MCF 10A (cell line): ENCODE measurements around the gene GGACT. TPM values are rescaled to one million over a fixed set of nuclear protein-coding genes. Genes with fewer than 3 reads are reported as not detected.
"Not testable (repeated sequence)": the region's sequence is repeated elsewhere in the genome, so short reads cannot be mapped to it uniquely, and the experiment has no call there.

Source experiments
- BruUV-seq: library from RNA; stranded (reverse); fragments of 400-500 nt; replicated peaks from 2 replicates; lab custom pipeline; 2021; lab: Mats Ljungman, UMichigan
- CTCF ChIA-PET: fragments of 300-600 bp; sonication (Branson Sonifier 250); formaldehyde crosslinking; extraction: SDS; loops from one replicate; lab custom pipeline; 2021; ENCODE audit warnings: antibody characterized with exemption, inconsistent platforms; lab: Yijun Ruan, JAX
- POLR2A ChIA-PET: fragments of 300-600, 350-650 bp; sonication (Branson Sonifier 250); formaldehyde crosslinking; extraction: SDS; loops from one replicate; lab custom pipeline; 2020; ENCODE audit warnings: antibody characterized with exemption, inconsistent platforms; lab: Yijun Ruan, JAX
- DNase-seq: peaks from one replicate; pipeline ENCODE4 v3.0.0-alpha.2; 2018; ENCODE audit not compliant: unreplicated experiment
- H3K27ac Mint-ChIP-seq: one replicate; pipeline ENCODE4 v1.8.0; 2022; ENCODE audit warnings: mild to moderate bottlenecking, low read depth, mixed read lengths; ENCODE audit not compliant: unreplicated experiment
- H3K27me3 Mint-ChIP-seq: one replicate; pipeline ENCODE4 v1.8.0; 2022; ENCODE audit warnings: mixed read lengths; ENCODE audit not compliant: insufficient read depth, unreplicated experiment
- H3K36me3 Mint-ChIP-seq: one replicate; pipeline ENCODE4 v1.8.0; 2022; ENCODE audit warnings: mild to moderate bottlenecking, moderate library complexity, mixed read lengths; ENCODE audit not compliant: insufficient read depth, unreplicated experiment
- H3K4me1 Mint-ChIP-seq: one replicate; pipeline ENCODE4 v1.8.0; 2022; ENCODE audit warnings: mixed read lengths; ENCODE audit not compliant: insufficient read depth, unreplicated experiment
- H3K4me3 Mint-ChIP-seq: one replicate; pipeline ENCODE4 v1.8.0; 2022; ENCODE audit warnings: mild to moderate bottlenecking, moderate library complexity, mixed read lengths; ENCODE audit not compliant: unreplicated experiment
- H3K9me3 Mint-ChIP-seq: one replicate; pipeline ENCODE4 v1.8.0; 2022; ENCODE audit warnings: mixed read lengths; ENCODE audit not compliant: unreplicated experiment
- CTCF ChIP-seq: fragments of 200-600 bp; IDR thresholded peaks from one replicate; pipeline ENCODE4 v1.8.0; 2022; ENCODE audit warnings: antibody characterized with exemption, mild to moderate bottlenecking; ENCODE audit not compliant: unreplicated experiment
- intact Hi-C: fragments of 100-400 bp; cut with micrococcal nuclease; formaldehyde crosslinking; loops from 2 replicates; pipeline ENCODE4 v1.14.1; 2022
- total RNA-seq: library from RNA; stranded (reverse); gene quantifications from 2 replicates; pipeline ENCODE4 v1.2.3, GENCODE V29; 2022

GGACT gene
- total RNA-seq, 1 experiment from 2014 or later: 8.1 TPM

GRCh38 chr13:100581504-100581903, 7.1 kb downstream of the GGACT start:
- no peak overlapping the region for H3K4me3 Mint-ChIP-seq

DNA sequence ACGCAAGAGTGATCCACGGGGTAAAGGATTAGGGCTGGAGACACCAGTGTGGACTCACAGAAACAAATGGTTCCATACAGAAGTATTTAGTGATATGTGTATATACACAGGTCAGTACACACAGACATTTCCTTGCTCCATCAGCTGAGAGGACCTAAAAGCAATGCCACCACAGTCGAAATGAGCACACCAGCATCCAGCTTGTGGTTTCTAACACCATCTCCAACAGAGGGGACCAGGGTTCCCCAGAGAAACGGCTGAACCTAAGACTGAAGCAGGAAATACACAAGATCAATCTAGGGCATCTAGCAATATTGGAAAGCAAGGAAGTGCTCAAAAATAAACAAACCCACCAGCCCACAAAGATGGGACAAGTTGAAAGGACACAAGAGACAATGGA, 7.6 kb downstream of the GGACT start:
- no TSS peak for BruUV-seq
- intact Hi-C loops: no loop called here
- CTCF ChIA-PET: interaction anchor here (1.3 kb wide), 1 partner anchor 8 kb away, joined by 4 read pairs; the partner anchor contains the start of gene GGACT

More at GRCh38 chr13:100581504-100581903, 7.1 kb downstream of the GGACT start:
- ChIA-PET CTCF (interaction anchor here (1.3 kb wide), 1 partner anchor 8 kb away, joined by 4 read pairs; the partner anchor contains the start of gene GGACT), POLR2A (no interaction called here)
- DNase-seq: no peak
- H3K9me3 Mint-ChIP-seq: no peaks in the 10 kb centered on the region
- TF ChIP-seq CTCF: no peak
- no peaks in the 10 kb centered on the region for H3K36me3 Mint-ChIP-seq
- H3K4me1 Mint-ChIP-seq: no peaks in the 10 kb centered on the region
- H3K27me3 Mint-ChIP-seq: no peaks in the 10 kb centered on the region
- H3K27ac Mint-ChIP-seq: no peak overlapping the region
- intact Hi-C loops: no loop called here
- no TSS peak for BruUV-seq

DNA sequence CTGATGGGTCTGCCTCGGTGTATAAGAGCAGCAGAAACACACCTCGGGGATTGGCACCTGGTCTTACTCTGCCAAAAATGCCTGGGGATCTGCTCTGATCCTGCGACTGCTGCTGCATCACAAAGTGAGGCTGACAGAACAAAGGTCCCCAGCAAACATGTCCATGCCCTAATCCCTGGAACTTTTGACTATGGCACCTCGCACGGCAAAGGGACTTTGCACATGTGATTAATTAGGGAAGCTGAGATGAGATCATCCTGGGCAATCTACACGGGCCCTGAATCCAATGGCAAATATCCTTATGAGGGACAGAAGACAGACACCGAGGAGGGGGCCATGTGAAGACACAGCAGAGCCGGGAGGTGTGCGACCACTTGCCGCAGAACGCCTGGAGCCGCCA, 8.5 kb downstream of the GGACT start:
- Mint-ChIP-seq H3K27ac (no peak overlapping the region), H3K27me3 (no peaks in the 10 kb centered on the region), H3K9me3 (no peaks in the 10 kb centered on the region), H3K4me1 (no peaks in the 10 kb centered on the region), H3K36me3 (no peaks in the 10 kb centered on the region), H3K4me3 (no peak overlapping the region)
- CTCF ChIA-PET: interaction anchor here (0.7 to 1.3 kb wide), 2 partner anchors 8 to 9 kb away, joined by 4 read pairs; partner anchors contain the start of gene GGACT
- POLR2A ChIA-PET: no interaction called here
- TF ChIP-seq CTCF: no peak
- intact Hi-C loops: no loop called here
- no peak for DNase-seq
- no TSS peak for BruUV-seq

More for the DNA sequence above, 7.6 kb downstream of the GGACT start:
- Mint-ChIP-seq H3K36me3 (no peaks in the 10 kb centered on the region), H3K27ac (no peak overlapping the region), H3K4me1 (no peaks in the 10 kb centered on the region), H3K4me3 (no peak overlapping the region), H3K9me3 (no peaks in the 10 kb centered on the region), H3K27me3 (no peaks in the 10 kb centered on the region)
- no peak for TF ChIP-seq CTCF
- no peak for DNase-seq
- POLR2A ChIA-PET: no interaction called here

DNA sequence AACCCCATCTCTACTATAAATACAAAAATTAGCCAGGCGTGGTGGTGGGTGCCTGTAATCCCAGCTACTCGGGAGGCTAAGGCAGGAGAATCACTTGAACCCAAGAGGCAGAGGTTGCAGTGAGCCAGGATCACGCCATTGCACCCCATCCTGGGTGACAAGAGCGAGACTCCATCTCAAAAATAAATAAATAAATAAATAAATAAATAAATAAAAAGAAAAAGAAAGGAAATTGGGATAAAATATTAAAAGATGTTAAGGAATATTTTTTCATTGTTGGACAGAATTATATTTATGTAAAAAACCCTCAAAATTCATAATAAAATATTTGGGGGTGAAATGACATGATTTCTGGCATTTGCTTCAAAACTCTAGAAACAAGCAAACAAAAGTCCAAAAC, 11.3 kb downstream of the GGACT start:
- CTCF ChIA-PET: not testable (repeated sequence)

More for the DNA sequence above, 11.3 kb downstream of the GGACT start:
- H3K9me3 Mint-ChIP-seq, DNase-seq, H3K4me1 Mint-ChIP-seq, H3K27ac Mint-ChIP-seq, intact Hi-C loops, H3K36me3 Mint-ChIP-seq, H3K27me3 Mint-ChIP-seq, BruUV-seq, H3K4me3 Mint-ChIP-seq: not testable (repeated sequence)
- POLR2A ChIA-PET: interaction anchor here (0.6 kb wide), 1 partner anchor 537 kb away, joined by 3 read pairs; no protein-coding TSS in a partner anchor
